Fibroblast of lung (primary cell): ENCODE results near the gene CCDC110. TPM values are rescaled to one million over a fixed set of nuclear protein-coding genes. Genes with fewer than 3 reads are reported as not detected.

Experiments
- DNase-seq, 2 donors: peaks; one replicate each; pipeline versions ENCODE4 v3.0.0 to v3.0.0-alpha.2; 2010; ENCODE audit warnings: low read depth in 2 of 2
- H2AFZ ChIP-seq: 2 replicates; pipeline ENCODE4 v1.5.1; 2012; ENCODE audit warnings: low read length, control low read depth, inconsistent platforms
- H3K27ac ChIP-seq: 2 replicates; pipeline ENCODE4 v1.5.1; 2011; ENCODE audit warnings: low read length, control low read depth; ENCODE audit not compliant: insufficient read depth
- H3K27me3 ChIP-seq: 2 replicates; pipeline ENCODE4 v1.5.1; 2011; ENCODE audit warnings: mild to moderate bottlenecking, low read length; ENCODE audit not compliant: control insufficient read depth, insufficient read depth
- H3K36me3 ChIP-seq: 2 replicates; pipeline ENCODE4 v1.5.1; 2011; ENCODE audit warnings: low read length; ENCODE audit not compliant: control insufficient read depth, insufficient read depth
- H3K4me1 ChIP-seq: 2 replicates; pipeline ENCODE4 v1.5.1; 2011; ENCODE audit warnings: low read length; ENCODE audit not compliant: control insufficient read depth, insufficient read depth; ENCODE audit errors: extremely low read depth
- H3K4me2 ChIP-seq: 2 replicates; pipeline ENCODE4 v1.5.1; 2011; ENCODE audit warnings: low read length, control low read depth; ENCODE audit not compliant: insufficient read depth; ENCODE audit errors: extremely low read depth
- H3K4me3 ChIP-seq, 4 experiments: fragments of 200-600 bp in 1 of 4; sonication (generic) in 1 of 4; replicated peaks in 1 of 4; 2 replicates each; pipeline ENCODE4 v1.5.1; 2011 to 2016; ENCODE audit warnings: low read length in 4 of 4, low read depth in 3 of 4, mild to moderate bottlenecking in 3 of 4, control low read depth in 2 of 4, inconsistent platforms in 1 of 4, mixed read lengths in 1 of 4; ENCODE audit not compliant: insufficient read depth in 1 of 4; ENCODE audit errors: control extremely low read depth in 1 of 4
- H3K79me2 ChIP-seq: 2 replicates; pipeline ENCODE4 v1.5.1; 2012; ENCODE audit warnings: mild to moderate bottlenecking, low read length, inconsistent platforms; ENCODE audit not compliant: control insufficient read depth, insufficient read depth
- H3K9ac ChIP-seq: 2 replicates; pipeline ENCODE4 v1.5.1; 2011; ENCODE audit warnings: mild to moderate bottlenecking, low read length, control low read depth; ENCODE audit not compliant: insufficient read depth
- H3K9me3 ChIP-seq: 2 replicates; pipeline ENCODE4 v1.5.1; 2012; ENCODE audit warnings: low read depth, low read length; ENCODE audit not compliant: control insufficient read depth, insufficient read depth
- H4K20me1 ChIP-seq: 2 replicates; pipeline ENCODE4 v1.5.1; 2011; ENCODE audit warnings: low read length; ENCODE audit not compliant: control insufficient read depth, insufficient read depth; ENCODE audit errors: extremely low read depth
- EZH2 ChIP-seq: IDR thresholded peaks from 2 replicates; pipeline ENCODE4 v1.5.1; 2012; ENCODE audit warnings: low read length, control low read depth, mild to moderate bottlenecking; ENCODE audit errors: missing control alignments
- polyA plus RNA-seq, 2 donors: library from polyadenylated mRNA; depleted of rRNA in 1 of 2; stranded (reverse) in 1 of 2; unstranded in 1 of 2; fragments of >200 nt; gene quantifications; 2 replicates each; pipeline ENCODE4 v1.2.1, GENCODE V29; 2011 to 2012; ENCODE audit warnings: missing spikeins in 1 of 2
- total RNA-seq: library from RNA; depleted of rRNA; stranded (reverse); fragments of >200 nt; gene quantifications from 2 replicates; pipeline ENCODE4 v1.2.1, GENCODE V29; 2014
- TF ChIP-seq, protein P1 (sequence below), 2 donors: IDR thresholded peaks in 1 of 2; conservative IDR thresholded peaks in 1 of 2; 1 replicate in 1 of 2; 2 replicates in 1 of 2; pipeline ENCODE4 v1.5.1; 2011 to 2012; ENCODE audit warnings: low read length in 2 of 2, control low read depth in 1 of 2, inconsistent platforms in 1 of 2, low read depth in 1 of 2, mild to moderate bottlenecking in 1 of 2

CCDC110 gene
- total and polyA plus RNA-seq, 2 donors (not counting 1 experiment from before 2014, with no cell fraction given), result 0.83 to 2.0 TPM

DNA sequence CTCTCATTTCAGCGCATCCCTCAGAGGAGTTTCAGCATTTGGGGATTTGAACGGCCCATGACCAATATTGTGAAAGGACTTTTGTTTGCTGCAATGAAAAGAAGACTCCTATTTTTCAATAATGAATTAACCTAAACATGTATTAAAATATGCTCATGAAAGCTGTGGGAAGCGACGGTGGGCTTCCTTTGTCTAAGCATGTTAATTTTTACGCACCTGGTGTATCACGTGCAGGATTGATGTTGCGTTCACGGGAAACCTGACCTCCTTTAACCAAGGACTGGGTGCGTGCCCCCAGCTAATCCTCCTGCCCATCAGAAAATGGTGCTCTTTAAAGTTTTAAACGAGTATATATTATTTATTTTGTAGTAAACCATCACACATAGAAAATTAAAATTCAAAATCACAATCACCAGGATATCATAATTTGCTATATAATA lies 590 bp upstream of the CCDC110 start:
- peak overlapping the region; percentile 52 to 71 (median 65) for H3K4me3 ChIP-seq
- H4K20me1 ChIP-seq, result no peaks in the 10 kb centered on the region
- H3K27me3 ChIP-seq, result peaks cover 5% of the 10 kb centered on the region
- no peaks in the 10 kb centered on the region for H3K9me3 ChIP-seq
- H3K9ac ChIP-seq, result peak overlapping the region; percentile 57
- H3K27ac ChIP-seq, result peak overlapping the region; percentile 28
- peak overlapping the region; percentile 94 for H3K4me2 ChIP-seq
- no peak for TF ChIP-seq EZH2
- TF ChIP-seq, protein P1, sequence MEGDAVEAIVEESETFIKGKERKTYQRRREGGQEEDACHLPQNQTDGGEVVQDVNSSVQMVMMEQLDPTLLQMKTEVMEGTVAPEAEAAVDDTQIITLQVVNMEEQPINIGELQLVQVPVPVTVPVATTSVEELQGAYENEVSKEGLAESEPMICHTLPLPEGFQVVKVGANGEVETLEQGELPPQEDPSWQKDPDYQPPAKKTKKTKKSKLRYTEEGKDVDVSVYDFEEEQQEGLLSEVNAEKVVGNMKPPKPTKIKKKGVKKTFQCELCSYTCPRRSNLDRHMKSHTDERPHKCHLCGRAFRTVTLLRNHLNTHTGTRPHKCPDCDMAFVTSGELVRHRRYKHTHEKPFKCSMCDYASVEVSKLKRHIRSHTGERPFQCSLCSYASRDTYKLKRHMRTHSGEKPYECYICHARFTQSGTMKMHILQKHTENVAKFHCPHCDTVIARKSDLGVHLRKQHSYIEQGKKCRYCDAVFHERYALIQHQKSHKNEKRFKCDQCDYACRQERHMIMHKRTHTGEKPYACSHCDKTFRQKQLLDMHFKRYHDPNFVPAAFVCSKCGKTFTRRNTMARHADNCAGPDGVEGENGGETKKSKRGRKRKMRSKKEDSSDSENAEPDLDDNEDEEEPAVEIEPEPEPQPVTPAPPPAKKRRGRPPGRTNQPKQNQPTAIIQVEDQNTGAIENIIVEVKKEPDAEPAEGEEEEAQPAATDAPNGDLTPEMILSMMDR (conservative IDR thresholded peaks at IDR 0.05 in 1 of 2, IDR thresholded peaks at IDR 0.05 in 1 of 2; ENCODE audit: low read depth in 1 of 2, low read length in 2 of 2), result no peak
- no peaks in the 10 kb centered on the region for H3K36me3 ChIP-seq
- no peaks in the 10 kb centered on the region for H3K4me1 ChIP-seq
- H2AFZ ChIP-seq, result peak overlapping the region; percentile 63
- H3K79me2 ChIP-seq, result no peaks in the 10 kb centered on the region
- no peak for DNase-seq

DNA sequence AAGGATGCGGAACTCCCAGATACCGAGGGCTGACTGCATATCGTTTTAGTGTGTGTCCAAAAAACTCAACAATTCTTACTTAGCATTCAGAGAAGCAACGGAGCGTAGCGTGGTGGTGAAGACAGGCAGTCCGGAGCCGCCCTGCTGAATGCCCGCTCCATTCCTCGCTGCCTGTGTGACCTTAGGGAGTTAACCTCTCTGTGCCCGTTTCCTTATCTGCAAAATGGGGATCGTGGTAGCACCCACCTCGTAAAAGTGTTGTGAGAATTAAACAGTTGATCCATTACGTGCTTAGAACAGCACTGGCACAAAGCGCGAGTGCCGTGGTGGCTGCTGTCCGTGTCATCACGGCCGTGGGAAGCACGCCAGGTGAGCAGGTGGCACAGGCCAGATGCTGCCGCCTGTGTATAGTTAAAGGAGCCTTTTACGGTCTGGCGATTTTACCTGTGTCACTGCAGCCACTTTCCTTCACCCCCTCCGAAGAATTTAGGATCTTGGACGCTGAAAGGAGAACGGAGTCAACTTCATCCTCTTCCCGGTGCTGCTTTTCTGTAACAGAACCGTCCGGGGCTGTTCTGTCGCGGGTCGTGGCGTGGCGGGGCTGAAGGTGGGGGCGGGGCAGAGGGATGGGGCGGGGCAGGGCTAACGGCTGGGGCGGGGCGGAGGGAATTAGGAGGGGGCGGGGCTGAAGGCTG lies 885 bp downstream of the CCDC110 start:
- Histone ChIP-seq H4K20me1 (no peaks in the 10 kb centered on the region), H3K79me2 (no peaks in the 10 kb centered on the region), H3K9ac (peak overlapping the region; percentile 13), H3K4me3 (peak overlapping the region; percentile 72 to 80 (median 75)), H2AFZ (peak overlapping the region; percentile 92), H3K27me3 (peaks cover 5% of the 10 kb centered on the region), H3K27ac (no peak overlapping the region), H3K4me1 (no peaks in the 10 kb centered on the region), H3K9me3 (no peaks in the 10 kb centered on the region), H3K4me2 (peak overlapping the region; percentile 99), H3K36me3 (no peaks in the 10 kb centered on the region)
- no peak for TF ChIP-seq EZH2
- TF ChIP-seq, protein P1 (conservative IDR thresholded peaks at IDR 0.05 in 1 of 2, IDR thresholded peaks at IDR 0.05 in 1 of 2; ENCODE audit: low read depth in 1 of 2, low read length in 2 of 2), result no peak
- DNase-seq, result peak; percentile 10 to 20

GRCh38 chr4:185469580-185470154 lies 1.9 kb downstream of the CCDC110 start:
- H3K36me3 ChIP-seq, result no peaks in the 10 kb centered on the region
- no peaks in the 10 kb centered on the region for H4K20me1 ChIP-seq
- no peaks in the 10 kb centered on the region for H3K79me2 ChIP-seq
- no peak overlapping the region for H3K9ac ChIP-seq
- no peaks in the 10 kb centered on the region for H3K4me1 ChIP-seq
- TF ChIP-seq, protein P1 (conservative IDR thresholded peaks at IDR 0.05 in 1 of 2, IDR thresholded peaks at IDR 0.05 in 1 of 2; ENCODE audit: low read depth in 1 of 2, low read length in 2 of 2), result no peak
- no peak for TF ChIP-seq EZH2
- no peak for DNase-seq
- H3K27ac ChIP-seq, result no peak overlapping the region
- no peaks in the 10 kb centered on the region for H3K9me3 ChIP-seq
- H3K27me3 ChIP-seq, result peaks cover 5% of the 10 kb centered on the region
- H3K4me2 ChIP-seq, result no peak overlapping the region
- no peak overlapping the region for H3K4me3 ChIP-seq
- no peak overlapping the region for H2AFZ ChIP-seq
